Stimulated activated CD4-positive, alpha-beta T cell treated with anti-CD3 and anti-CD28 coated beads, Interleukin-1b, Interleukin-23, amount 100 ng/mL, for 48 hours (primary cell): ENCODE measurements around the gene ACTC1.

ENCODE experiments used
- DNase-seq: peaks from one replicate; pipeline ENCODE4 v3.0.0-alpha.2; 2020

Gene ACTC1

GRCh38 chr15:34755419-34755773 lies 40.0 kb downstream of the ACTC1 start:
- no peak for DNase-seq

GRCh38 chr15:34754674-34755418 lies 40.5 kb downstream of the ACTC1 start, which contains the start of gene GJD2:
Gene GJD2, minus strand, starts transcription at chr15:34754998. Its CDS starts 510 bp downstream, at chr15:34754488.
- DNase-seq, result no peak

- DNase-seq, result no peak
These were observed 41.2 kb downstream of the ACTC1 start for GRCh38 chr15:34754171-34754601.

GRCh38 chr15:34753236-34753894 lies 42.0 kb downstream of the ACTC1 start:
- no peak for DNase-seq

- DNase-seq, result no peak
These were observed 45.7 kb downstream of the ACTC1 start for GRCh38 chr15:34749691-34750090.
